HS-5 (cell line): ENCODE data around the gene BET1.
A peak's percentile ranks its signal among the peaks of the same experiment; 100 is the strongest.

Source experiments
- DNase-seq: peaks from one replicate; pipeline ENCODE4 v3.0.0-alpha.2; 2012; ENCODE audit warnings: low read depth

Gene BET1

DNA sequence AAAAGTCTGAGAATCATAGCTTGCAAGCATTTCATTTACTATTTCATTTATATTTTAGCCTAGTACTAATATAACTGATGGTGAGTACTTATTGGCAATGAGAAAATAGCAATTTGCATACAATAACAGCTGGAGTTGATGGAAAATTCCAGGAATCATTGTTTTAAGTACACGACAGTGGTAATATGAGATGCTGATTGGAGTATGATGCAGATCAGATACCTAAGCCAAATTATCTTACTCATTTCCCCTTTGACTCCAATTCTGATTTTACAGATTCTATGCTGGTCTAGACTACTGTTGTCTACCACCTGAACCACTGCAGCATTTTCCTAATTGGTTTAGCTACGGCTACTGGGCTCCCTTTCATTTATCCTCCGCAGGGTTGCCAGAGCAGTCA is 45.9 kb downstream of the BET1 start:
- DNase-seq, result peak; percentile 20

- no peak for DNase-seq
These were observed 46.4 kb downstream of the BET1 start for GRCh38 chr7:93957767-93958166.

- no peak for DNase-seq
These were observed 48.9 kb downstream of the BET1 start for GRCh38 chr7:93955304-93955703.

DNA sequence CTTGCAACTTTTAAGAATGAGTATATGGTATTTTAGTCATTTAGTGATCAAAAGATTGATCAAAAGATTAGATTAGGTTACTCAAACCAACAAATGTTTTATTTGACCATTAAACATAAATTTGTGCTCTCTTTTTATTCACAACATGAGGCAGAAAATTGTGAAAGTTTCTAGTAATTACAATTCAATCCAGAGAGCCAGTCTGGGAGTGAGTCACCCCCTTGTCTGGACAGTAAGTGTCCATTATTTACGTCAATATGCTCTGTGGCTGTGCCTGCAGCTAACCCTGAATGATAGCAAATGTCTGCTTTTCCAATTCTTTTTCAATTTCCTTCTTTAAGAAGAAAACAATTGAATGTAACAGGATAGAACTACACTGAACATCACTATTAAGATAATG is 54.7 kb downstream of the BET1 start:
- DNase-seq, result peak; percentile 47

DNA sequence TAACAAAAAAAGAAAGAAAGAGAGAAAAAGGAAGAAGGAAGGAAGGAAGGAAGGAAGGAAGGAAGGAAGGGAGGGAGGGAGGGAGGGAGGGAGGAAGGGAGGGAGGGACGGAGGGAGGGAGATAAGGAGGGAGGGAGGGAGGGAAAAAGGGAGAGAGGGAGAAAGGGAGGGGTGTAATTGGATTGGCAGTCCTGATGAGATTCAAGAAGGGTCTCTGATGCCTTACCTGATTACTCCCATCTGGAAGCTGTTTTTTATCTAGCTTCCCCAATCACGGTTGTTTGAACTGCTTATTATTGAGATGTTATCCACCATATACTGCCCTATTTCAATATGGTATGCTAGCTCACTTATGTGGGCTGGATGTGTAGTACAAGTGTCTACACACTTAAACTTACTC is 55.3 kb downstream of the BET1 start:
- no peak for DNase-seq

DNA sequence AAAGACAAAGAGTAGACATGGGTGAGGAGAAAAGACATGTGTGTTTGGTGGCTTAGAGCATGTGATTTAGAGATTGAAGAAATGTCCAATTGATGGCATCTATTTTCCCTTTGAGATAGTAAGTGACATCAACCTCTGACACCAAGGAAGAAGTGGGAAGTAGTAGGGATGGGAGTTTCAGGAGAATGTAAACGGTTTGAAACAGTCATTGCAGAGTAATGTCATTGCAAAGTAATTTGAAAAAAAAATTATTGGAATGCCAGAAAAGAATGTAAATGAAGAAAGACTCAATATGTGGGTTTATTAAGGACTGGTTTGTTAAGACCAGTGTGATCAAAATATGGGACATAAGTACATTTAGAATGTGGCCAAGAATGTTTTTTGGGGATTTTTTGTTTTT is 56.0 kb downstream of the BET1 start:
- no peak for DNase-seq

DNA sequence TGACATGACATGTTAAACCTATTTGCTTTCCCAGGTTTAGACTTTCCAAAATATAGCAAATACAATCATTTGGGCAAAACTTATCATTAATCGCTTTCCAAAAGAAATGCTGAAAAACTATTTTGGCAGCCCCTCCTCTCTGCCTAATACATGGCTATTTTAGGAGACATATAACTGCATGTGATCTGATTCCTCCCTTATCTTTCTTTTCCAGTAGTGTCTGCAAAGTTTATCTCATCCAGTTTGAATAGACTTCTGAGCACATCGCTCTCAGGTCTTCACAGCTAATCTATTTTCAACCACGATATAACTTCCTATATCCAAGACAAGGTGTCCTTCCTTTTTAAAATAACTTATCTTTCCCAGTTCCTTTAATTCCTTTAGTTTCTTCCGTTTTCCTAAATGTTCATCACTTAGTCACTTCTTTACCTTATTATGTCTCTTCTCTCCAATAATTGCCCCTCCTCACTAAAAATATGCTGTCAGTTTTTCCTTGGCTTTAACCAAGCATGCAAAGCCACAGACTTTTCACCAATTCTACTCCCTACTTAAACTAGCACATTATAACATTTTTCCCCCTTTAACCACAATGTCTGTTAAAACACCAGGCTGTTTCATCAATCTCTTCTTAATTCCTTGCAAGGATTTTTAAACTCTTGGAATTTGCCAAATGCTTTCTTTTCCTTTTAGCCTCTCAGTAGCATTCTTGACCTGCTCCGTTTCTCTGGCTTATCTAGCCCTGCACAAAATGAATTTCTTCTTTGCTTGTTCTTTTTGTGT is 58.2 kb downstream of the BET1 start:
- DNase-seq, result no peak

DNA sequence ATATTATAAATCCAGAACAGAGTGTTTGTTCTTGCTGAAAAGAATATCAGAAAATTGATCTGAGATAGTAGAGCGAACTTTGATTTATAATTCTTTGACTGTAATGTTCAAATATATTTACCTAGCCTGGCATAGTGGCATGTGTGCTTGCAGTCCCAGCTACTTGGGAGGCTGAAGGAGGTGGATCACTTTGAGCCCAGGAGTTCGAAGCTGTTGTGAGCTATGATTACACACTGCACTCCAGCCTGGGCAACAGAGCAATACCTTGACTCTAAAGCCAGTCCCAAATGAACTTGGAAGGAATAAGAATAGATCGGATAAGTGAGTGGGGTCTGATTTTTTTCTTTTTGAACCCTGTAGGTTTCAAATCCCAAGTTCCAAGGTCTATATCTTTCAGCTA is 59.1 kb downstream of the BET1 start:
- no peak for DNase-seq

DNA sequence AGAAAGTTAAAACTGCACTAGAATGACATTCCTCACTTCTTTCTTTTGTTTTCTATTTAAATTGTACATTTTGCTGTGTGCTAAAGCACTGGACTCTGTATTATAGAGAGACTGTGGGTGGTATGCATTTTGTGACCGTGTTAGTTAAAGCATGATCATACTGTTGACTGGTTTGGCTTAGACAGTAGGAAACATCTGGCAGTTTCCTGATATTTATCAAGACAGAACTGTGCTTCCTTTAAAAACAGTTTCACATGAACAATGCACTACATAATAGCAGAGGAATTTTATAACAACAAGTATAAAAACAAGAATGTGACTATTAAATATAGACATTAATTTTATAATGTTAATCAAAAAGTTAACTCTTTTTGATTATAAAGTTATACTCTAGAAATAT is 59.5 kb downstream of the BET1 start:
- no peak for DNase-seq

DNA sequence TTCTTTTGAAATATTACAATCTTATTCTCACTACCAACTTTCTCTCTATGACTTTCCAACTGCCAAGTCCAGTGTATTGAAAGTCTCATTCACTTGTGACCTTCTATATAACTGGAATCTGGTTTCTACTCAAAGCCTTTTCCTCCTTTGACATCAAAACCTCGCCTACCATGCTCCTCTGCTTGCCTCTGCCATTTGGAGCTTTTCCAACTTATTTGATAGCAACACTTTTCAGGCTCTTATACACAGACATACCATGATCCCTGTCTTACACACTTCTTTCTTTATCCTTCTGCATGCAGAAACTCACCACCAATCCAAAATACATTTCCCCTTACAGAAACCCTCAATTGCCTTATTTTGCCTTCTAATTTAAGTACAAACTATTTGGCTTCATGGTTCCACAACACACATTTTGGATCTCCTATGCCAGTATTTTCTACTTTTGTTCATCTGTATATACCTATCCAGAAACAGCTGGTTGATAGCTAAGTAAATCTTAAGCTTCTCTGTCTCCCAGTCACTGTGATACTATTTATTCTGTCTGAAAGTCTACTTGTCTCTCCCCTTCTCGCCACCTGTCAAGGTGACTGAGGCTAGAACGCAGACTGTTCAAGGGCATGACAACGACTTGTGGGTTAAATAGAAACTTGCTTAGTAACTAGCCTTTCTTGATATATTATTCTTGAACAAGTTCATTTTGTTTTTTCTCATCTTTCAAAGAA is 60.2 kb downstream of the BET1 start:
- no peak for DNase-seq
